Cortex of kidney (tissue), 1 donor: Measurements from ENCODE around the gene LRIT3.
"Not testable (repeated sequence)": the region's sequence is repeated elsewhere in the genome, so short reads cannot be mapped to it uniquely, and the experiment has no call there.

ENCODE experiments used
- DNase-seq: peaks from one replicate; lab custom pipeline; 2025; lab: John Stamatoyannopoulos, UW

LRIT3 gene

GRCh38 chr4:109850601-109851000 is 2.7 kb downstream of the LRIT3 start:
- no peak for DNase-seq

GRCh38 chr4:109859426-109860300 is 11.8 kb downstream of the LRIT3 start:
- DNase-seq: not testable (repeated sequence)

- no peak for DNase-seq
These were observed 13.4 kb downstream of the LRIT3 start for GRCh38 chr4:109861271-109861670.

- no peak for DNase-seq
These were observed 14.1 kb downstream of the LRIT3 start for GRCh38 chr4:109861916-109862511.

GRCh38 chr4:109864134-109864533 is 16.2 kb downstream of the LRIT3 start:
- no peak for DNase-seq

GRCh38 chr4:109870061-109870460 is 22.2 kb downstream of the LRIT3 start:
- no peak for DNase-seq

GRCh38 chr4:109872065-109872464 is 24.2 kb downstream of the LRIT3 start:
- DNase-seq: no peak

- DNase-seq: no peak
These were observed 25.2 kb downstream of the LRIT3 start for GRCh38 chr4:109872950-109873656.

- no peak for DNase-seq
These were observed 26.0 kb downstream of the LRIT3 start for GRCh38 chr4:109873791-109874514.

- no peak for DNase-seq
These were observed 27.2 kb downstream of the LRIT3 start for GRCh38 chr4:109875106-109875505.

GRCh38 chr4:109875553-109875952 is 27.6 kb downstream of the LRIT3 start:
- DNase-seq: not testable (repeated sequence)

- no peak for DNase-seq
These were observed 28.8 kb downstream of the LRIT3 start for GRCh38 chr4:109876634-109877265.

GRCh38 chr4:109877400-109877799 is 29.5 kb downstream of the LRIT3 start:
- DNase-seq: no peak

- no peak for DNase-seq
These were observed 30.4 kb downstream of the LRIT3 start for GRCh38 chr4:109878355-109878754.

- no peak for DNase-seq
These were observed 31.2 kb downstream of the LRIT3 start for GRCh38 chr4:109879081-109879480.

GRCh38 chr4:109879636-109880314 is 31.9 kb downstream of the LRIT3 start:
- no peak for DNase-seq

GRCh38 chr4:109886303-109886702 is 38.4 kb downstream of the LRIT3 start:
- no peak for DNase-seq

GRCh38 chr4:109887071-109887470 is 39.2 kb downstream of the LRIT3 start:
- no peak for DNase-seq

- DNase-seq: no peak
These were observed 42.2 kb downstream of the LRIT3 start for GRCh38 chr4:109890076-109890475.

- DNase-seq: no peak
These were observed 54.8 kb downstream of the LRIT3 start for GRCh38 chr4:109902559-109903251.
